WTC11 (cell line): ENCODE data around the gene OPCML. TPM values are rescaled to one million over a fixed set of nuclear protein-coding genes. Genes with fewer than 3 reads are reported as not detected.

Experiments used
- ATAC-seq: fragments of 200-7000 bp; cut with Tn5 transposase; 2 replicates; pipeline ENCODE4 v1.10.0; 2021; ENCODE audit warnings: mild to moderate bottlenecking, moderate library complexity
- CTCF ChIA-PET: fragments of 300-600 bp; sonication (Branson Sonifier 250); formaldehyde crosslinking; loops from one replicate; lab custom pipeline; 2021; ENCODE audit warnings: antibody characterized with exemption; lab: Charles Lee
- POLR2A ChIA-PET: fragments of 350-600 bp; sonication (Branson Sonifier 250); formaldehyde crosslinking; loops from one replicate; lab custom pipeline; 2021; ENCODE audit warnings: antibody characterized with exemption; lab: Charles Lee
- DNase-seq: peaks from one replicate; pipeline ENCODE4 v3.0.0; 2021; ENCODE audit warnings: low spot score
- H3K27ac Mint-ChIP-seq: 2 replicates; pipeline ENCODE4 v1.8.0; 2021; ENCODE audit warnings: mixed read lengths
- H3K27me3 Mint-ChIP-seq: 2 replicates; pipeline ENCODE4 v1.8.0; 2021; ENCODE audit warnings: low read depth, mild to moderate bottlenecking, moderate library complexity, mixed read lengths
- H3K36me3 Mint-ChIP-seq: 2 replicates; pipeline ENCODE4 v1.8.0; 2021; ENCODE audit warnings: mixed read lengths
- H3K4me1 Mint-ChIP-seq: 2 replicates; pipeline ENCODE4 v1.8.0; 2022; ENCODE audit warnings: mixed read lengths
- H3K4me3 Mint-ChIP-seq: 2 replicates; pipeline ENCODE4 v1.8.0; 2021; ENCODE audit warnings: mild to moderate bottlenecking, moderate library complexity, mixed read lengths
- H3K9me3 Mint-ChIP-seq: 2 replicates; pipeline ENCODE4 v1.8.0; 2021; ENCODE audit warnings: mixed read lengths
- ESRRA ChIP-seq: sonication (generic); formaldehyde crosslinking; IDR thresholded peaks from 2 replicates; pipeline ENCODE4 v1.8.1; 2022; ENCODE audit warnings: mild to moderate bottlenecking, missing genetic modification reagents, borderline replicate concordance
- GRHL2 ChIP-seq: fragments of 250-450 bp; sonication (Bioruptor Pico); IDR thresholded peaks from 2 replicates; pipeline ENCODE4 v1.8.0; 2022; ENCODE audit warnings: mild to moderate bottlenecking, moderate library complexity; ENCODE audit not compliant: insufficient replicate concordance, severe bottlenecking
- HMGA2 ChIP-seq: fragments of 250-450 bp; sonication (Bioruptor Pico); IDR thresholded peaks from 2 replicates; pipeline ENCODE4 v1.4.0; 2021; ENCODE audit warnings: mild to moderate bottlenecking, moderate library complexity
- MYBL2 ChIP-seq: sonication (generic); formaldehyde crosslinking; IDR thresholded peaks from 2 replicates; pipeline ENCODE4 v1.8.1; 2023; ENCODE audit warnings: mild to moderate bottlenecking, moderate library complexity, missing genetic modification reagents
- NFE2L1 ChIP-seq: sonication (generic); formaldehyde crosslinking; IDR thresholded peaks from 2 replicates; pipeline ENCODE4 v1.8.1; 2023; ENCODE audit warnings: missing genetic modification reagents
- NR3C1 ChIP-seq: sonication (generic); formaldehyde crosslinking; conservative IDR thresholded peaks from 2 replicates; pipeline ENCODE4 v1.8.1; 2023; ENCODE audit warnings: low read depth, mild to moderate bottlenecking, missing genetic modification reagents
- OVOL2 ChIP-seq: fragments of 250-450 bp; sonication (Bioruptor Pico); IDR thresholded peaks from 2 replicates; pipeline ENCODE4 v1.9.0; 2021; ENCODE audit warnings: mild to moderate bottlenecking, borderline replicate concordance
- RELA ChIP-seq: sonication (generic); formaldehyde crosslinking; IDR thresholded peaks from 2 replicates; pipeline ENCODE4 v1.8.1; 2022; ENCODE audit warnings: missing genetic modification reagents, mild to moderate bottlenecking, borderline replicate concordance
- RORB ChIP-seq: fragments of 250-450 bp; sonication (Bioruptor Pico); IDR thresholded peaks from 2 replicates; pipeline ENCODE4 v1.9.0; 2021; ENCODE audit warnings: mild to moderate bottlenecking
- ZNF121 ChIP-seq: sonication (generic); formaldehyde crosslinking; IDR thresholded peaks from 2 replicates; pipeline ENCODE4 v1.8.0; 2023; ENCODE audit warnings: missing genetic modification reagents
- ZNF232 ChIP-seq: sonication (generic); formaldehyde crosslinking; IDR thresholded peaks from 2 replicates; pipeline ENCODE4 v1.8.0; 2022; ENCODE audit warnings: mild to moderate bottlenecking, missing genetic modification reagents
- ZNF263 ChIP-seq: sonication (generic); formaldehyde crosslinking; IDR thresholded peaks from 2 replicates; pipeline ENCODE4 v1.8.1; 2022; ENCODE audit warnings: low read depth, mild to moderate bottlenecking, moderate library complexity, missing genetic modification reagents
- total RNA-seq: library from RNA; stranded (reverse); gene quantifications from 3 replicates; pipeline ENCODE4 v1.2.3, GENCODE V29; 2021
- TF ChIP-seq, protein P1 (sequence below): fragments of 250-450 bp; sonication (Bioruptor Pico); IDR thresholded peaks from 2 replicates; pipeline ENCODE4 v1.8.0; 2021; ENCODE audit warnings: mild to moderate bottlenecking
- TF ChIP-seq, protein P2 (sequence below): sonication (generic); formaldehyde crosslinking; IDR thresholded peaks from 2 replicates; pipeline ENCODE4 v1.8.1; 2022; ENCODE audit warnings: mild to moderate bottlenecking, moderate library complexity, missing genetic modification reagents
- TF ChIP-seq, protein P3 (sequence below): fragments of 250-450 bp; sonication (Bioruptor Pico); IDR thresholded peaks from 2 replicates; pipeline ENCODE4 v1.9.0; 2021; ENCODE audit warnings: mild to moderate bottlenecking
- TF ChIP-seq, protein P4 (sequence below): fragments of 250-450 bp; sonication (Bioruptor Pico); IDR thresholded peaks from 2 replicates; pipeline ENCODE4 v2.1.2; 2022; ENCODE audit warnings: mild to moderate bottlenecking, moderate library complexity
- TF ChIP-seq, protein P5 (sequence below): sonication (generic); formaldehyde crosslinking; IDR thresholded peaks from 2 replicates; pipeline ENCODE4 v1.8.0; 2023; ENCODE audit warnings: missing genetic modification reagents, mild to moderate bottlenecking, borderline replicate concordance
- TF ChIP-seq, protein P6 (sequence below): sonication (generic); formaldehyde crosslinking; IDR thresholded peaks from 2 replicates; pipeline ENCODE4 v1.8.0; 2022; ENCODE audit warnings: mild to moderate bottlenecking, missing genetic modification reagents
- TF ChIP-seq, protein P7 (sequence below): sonication (generic); formaldehyde crosslinking; IDR thresholded peaks from 2 replicates; pipeline ENCODE4 v1.8.0; 2022; ENCODE audit warnings: missing genetic modification reagents
- TF ChIP-seq, protein P8 (sequence below): sonication (generic); formaldehyde crosslinking; IDR thresholded peaks from 2 replicates; pipeline ENCODE4 v1.8.1; 2022; ENCODE audit warnings: mild to moderate bottlenecking, missing genetic modification reagents, moderate library complexity, borderline replicate concordance

OPCML gene
- total RNA-seq, 1 experiment from 2014 or later, result 1.5 TPM

DNA sequence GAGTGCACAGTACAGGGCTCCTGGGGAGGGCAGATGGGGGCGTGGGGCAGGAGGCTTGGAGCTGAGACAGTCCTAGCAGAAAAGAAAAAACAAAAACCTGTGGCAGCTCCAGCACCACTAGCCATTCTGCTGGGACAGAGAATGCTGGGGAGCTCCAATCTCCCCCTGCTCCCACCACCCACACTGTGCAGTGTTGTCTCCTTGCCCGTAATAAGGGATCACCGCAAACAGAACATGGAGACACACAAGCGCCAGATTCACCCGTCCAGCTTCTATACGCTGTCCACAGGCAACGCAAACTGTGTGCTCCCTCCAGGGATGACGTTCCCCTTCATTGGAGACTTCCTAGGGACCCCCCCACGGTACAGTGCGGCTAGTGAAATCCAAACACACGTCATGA is 31.4 kb downstream of the OPCML start (continued):
- TF ChIP-seq, protein P1, sequence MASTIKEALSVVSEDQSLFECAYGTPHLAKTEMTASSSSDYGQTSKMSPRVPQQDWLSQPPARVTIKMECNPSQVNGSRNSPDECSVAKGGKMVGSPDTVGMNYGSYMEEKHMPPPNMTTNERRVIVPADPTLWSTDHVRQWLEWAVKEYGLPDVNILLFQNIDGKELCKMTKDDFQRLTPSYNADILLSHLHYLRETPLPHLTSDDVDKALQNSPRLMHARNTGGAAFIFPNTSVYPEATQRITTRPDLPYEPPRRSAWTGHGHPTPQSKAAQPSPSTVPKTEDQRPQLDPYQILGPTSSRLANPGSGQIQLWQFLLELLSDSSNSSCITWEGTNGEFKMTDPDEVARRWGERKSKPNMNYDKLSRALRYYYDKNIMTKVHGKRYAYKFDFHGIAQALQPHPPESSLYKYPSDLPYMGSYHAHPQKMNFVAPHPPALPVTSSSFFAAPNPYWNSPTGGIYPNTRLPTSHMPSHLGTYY, result no peak
- no peak for TF ChIP-seq NR3C1
- no peak for TF ChIP-seq ZNF121 (CRISPR knock-in tag)
- TF ChIP-seq, protein P2, sequence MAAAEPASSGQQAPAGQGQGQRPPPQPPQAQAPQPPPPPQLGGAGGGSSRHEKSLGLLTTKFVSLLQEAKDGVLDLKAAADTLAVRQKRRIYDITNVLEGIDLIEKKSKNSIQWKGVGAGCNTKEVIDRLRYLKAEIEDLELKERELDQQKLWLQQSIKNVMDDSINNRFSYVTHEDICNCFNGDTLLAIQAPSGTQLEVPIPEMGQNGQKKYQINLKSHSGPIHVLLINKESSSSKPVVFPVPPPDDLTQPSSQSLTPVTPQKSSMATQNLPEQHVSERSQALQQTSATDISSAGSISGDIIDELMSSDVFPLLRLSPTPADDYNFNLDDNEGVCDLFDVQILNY (CRISPR knock-in tag), result no peak
- TF ChIP-seq, protein P3, sequence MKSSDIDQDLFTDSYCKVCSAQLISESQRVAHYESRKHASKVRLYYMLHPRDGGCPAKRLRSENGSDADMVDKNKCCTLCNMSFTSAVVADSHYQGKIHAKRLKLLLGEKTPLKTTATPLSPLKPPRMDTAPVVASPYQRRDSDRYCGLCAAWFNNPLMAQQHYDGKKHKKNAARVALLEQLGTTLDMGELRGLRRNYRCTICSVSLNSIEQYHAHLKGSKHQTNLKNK, result no peak
- no peak for TF ChIP-seq HMGA2
- no peak for TF ChIP-seq MYBL2 (CRISPR knock-in tag)
- TF ChIP-seq ESRRA, result no peak
- TF ChIP-seq, all 79 proteins: peak for 0

DNA sequence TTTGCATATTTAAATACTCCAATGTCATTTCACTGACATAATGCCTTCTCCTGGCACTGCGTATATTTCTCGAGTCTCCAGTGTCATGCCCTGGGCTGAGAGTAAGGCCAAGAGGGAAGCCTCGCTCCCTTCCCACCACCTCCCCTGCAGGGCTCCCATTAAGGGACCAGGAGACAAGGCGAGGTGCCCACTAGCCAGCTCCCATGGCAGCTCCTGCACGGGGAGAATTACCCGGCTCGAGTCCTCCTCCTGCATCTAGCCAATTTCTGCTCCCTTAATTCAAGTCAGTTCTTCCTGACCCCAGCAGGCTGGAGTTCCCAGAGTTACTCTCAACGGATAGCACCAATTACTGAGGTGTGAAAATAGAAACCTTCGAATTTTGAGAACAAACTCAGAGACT is 31.9 kb downstream of the OPCML start:
- TF ChIP-seq, protein P4, sequence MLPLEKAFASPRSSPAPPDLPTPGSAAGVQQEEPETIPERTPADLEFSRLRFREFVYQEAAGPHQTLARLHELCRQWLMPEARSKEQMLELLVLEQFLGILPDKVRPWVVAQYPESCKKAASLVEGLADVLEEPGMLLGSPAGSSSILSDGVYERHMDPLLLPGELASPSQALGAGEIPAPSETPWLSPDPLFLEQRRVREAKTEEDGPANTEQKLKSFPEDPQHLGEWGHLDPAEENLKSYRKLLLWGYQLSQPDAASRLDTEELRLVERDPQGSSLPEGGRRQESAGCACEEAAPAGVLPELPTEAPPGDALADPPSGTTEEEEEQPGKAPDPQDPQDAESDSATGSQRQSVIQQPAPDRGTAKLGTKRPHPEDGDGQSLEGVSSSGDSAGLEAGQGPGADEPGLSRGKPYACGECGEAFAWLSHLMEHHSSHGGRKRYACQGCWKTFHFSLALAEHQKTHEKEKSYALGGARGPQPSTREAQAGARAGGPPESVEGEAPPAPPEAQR (CRISPR knock-in tag), result no peak
- TF ChIP-seq ZNF263, result no peak
- TF ChIP-seq, protein P5, sequence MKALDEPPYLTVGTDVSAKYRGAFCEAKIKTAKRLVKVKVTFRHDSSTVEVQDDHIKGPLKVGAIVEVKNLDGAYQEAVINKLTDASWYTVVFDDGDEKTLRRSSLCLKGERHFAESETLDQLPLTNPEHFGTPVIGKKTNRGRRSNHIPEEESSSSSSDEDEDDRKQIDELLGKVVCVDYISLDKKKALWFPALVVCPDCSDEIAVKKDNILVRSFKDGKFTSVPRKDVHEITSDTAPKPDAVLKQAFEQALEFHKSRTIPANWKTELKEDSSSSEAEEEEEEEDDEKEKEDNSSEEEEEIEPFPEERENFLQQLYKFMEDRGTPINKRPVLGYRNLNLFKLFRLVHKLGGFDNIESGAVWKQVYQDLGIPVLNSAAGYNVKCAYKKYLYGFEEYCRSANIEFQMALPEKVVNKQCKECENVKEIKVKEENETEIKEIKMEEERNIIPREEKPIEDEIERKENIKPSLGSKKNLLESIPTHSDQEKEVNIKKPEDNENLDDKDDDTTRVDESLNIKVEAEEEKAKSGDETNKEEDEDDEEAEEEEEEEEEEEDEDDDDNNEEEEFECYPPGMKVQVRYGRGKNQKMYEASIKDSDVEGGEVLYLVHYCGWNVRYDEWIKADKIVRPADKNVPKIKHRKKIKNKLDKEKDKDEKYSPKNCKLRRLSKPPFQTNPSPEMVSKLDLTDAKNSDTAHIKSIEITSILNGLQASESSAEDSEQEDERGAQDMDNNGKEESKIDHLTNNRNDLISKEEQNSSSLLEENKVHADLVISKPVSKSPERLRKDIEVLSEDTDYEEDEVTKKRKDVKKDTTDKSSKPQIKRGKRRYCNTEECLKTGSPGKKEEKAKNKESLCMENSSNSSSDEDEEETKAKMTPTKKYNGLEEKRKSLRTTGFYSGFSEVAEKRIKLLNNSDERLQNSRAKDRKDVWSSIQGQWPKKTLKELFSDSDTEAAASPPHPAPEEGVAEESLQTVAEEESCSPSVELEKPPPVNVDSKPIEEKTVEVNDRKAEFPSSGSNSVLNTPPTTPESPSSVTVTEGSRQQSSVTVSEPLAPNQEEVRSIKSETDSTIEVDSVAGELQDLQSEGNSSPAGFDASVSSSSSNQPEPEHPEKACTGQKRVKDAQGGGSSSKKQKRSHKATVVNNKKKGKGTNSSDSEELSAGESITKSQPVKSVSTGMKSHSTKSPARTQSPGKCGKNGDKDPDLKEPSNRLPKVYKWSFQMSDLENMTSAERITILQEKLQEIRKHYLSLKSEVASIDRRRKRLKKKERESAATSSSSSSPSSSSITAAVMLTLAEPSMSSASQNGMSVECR (CRISPR knock-in tag), result no peak
- no peak for TF ChIP-seq RORB (CRISPR knock-in tag)
- TF ChIP-seq, all 79 proteins: peak for 0
- H3K27me3 Mint-ChIP-seq, result no peaks in the 10 kb centered on the region; the same call in 1 of the 2 replicates
- H3K9me3 Mint-ChIP-seq, result peaks cover 4% of the 10 kb centered on the region; the same call in 1 of the 2 replicates
- no peak for DNase-seq
- no peaks in the 10 kb centered on the region for H3K36me3 Mint-ChIP-seq
- no peak overlapping the region for H3K27ac Mint-ChIP-seq
- ChIA-PET POLR2A (interaction anchor here (1.2 kb wide), 1 partner anchor 10 kb away, joined by 3 read pairs; no protein-coding TSS in a partner anchor), CTCF (interaction anchor here (1.4 to 1.7 kb wide), 2 partner anchors 10 to 321 kb away, joined by 4 to 7 read pairs; no protein-coding TSS in a partner anchor)
- H3K4me1 Mint-ChIP-seq, result peaks cover 29% of the 10 kb centered on the region
- no peak overlapping the region for H3K4me3 Mint-ChIP-seq
- ATAC-seq, result no peak

DNA sequence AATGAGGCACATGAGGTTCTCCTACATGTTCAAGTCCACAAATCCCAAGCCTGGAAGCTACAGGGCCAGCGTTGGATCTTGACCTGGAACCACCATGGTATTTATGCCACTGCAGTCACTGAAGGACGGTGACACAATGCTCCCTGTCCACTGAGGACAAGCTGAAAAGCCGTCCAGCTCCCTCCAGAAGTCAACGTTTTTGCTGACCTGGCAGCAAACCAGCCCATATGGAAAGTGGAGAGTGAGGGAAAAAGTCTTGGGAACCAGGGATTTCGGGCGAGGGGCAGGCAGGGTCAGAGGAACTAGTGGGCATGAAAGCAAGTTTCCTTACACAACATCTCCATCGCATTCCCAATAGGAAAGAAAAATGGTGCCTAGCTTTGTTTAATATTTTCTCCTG is 33.3 kb downstream of the OPCML start:
- Mint-ChIP-seq H3K4me1 (peaks cover 22% of the 10 kb centered on the region), H3K27ac (no peak overlapping the region), H3K27me3 (no peaks in the 10 kb centered on the region; the same call in 1 of the 2 replicates), H3K4me3 (no peak overlapping the region), H3K36me3 (no peaks in the 10 kb centered on the region), H3K9me3 (peaks cover 11% of the 10 kb centered on the region)
- ChIA-PET POLR2A (no interaction called here), CTCF (no interaction called here)
- DNase-seq (no peak), ATAC-seq (no peak)
- TF ChIP-seq NFE2L1 (CRISPR knock-in tag), result no peak
- TF ChIP-seq, protein P6, sequence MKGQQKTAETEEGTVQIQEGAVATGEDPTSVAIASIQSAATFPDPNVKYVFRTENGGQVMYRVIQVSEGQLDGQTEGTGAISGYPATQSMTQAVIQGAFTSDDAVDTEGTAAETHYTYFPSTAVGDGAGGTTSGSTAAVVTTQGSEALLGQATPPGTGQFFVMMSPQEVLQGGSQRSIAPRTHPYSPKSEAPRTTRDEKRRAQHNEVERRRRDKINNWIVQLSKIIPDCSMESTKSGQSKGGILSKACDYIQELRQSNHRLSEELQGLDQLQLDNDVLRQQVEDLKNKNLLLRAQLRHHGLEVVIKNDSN, result no peak
- TF ChIP-seq ZNF232, result no peak
- no peak for TF ChIP-seq GRHL2 (CRISPR knock-in tag)
- TF ChIP-seq OVOL2, result no peak
- TF ChIP-seq, protein P7, sequence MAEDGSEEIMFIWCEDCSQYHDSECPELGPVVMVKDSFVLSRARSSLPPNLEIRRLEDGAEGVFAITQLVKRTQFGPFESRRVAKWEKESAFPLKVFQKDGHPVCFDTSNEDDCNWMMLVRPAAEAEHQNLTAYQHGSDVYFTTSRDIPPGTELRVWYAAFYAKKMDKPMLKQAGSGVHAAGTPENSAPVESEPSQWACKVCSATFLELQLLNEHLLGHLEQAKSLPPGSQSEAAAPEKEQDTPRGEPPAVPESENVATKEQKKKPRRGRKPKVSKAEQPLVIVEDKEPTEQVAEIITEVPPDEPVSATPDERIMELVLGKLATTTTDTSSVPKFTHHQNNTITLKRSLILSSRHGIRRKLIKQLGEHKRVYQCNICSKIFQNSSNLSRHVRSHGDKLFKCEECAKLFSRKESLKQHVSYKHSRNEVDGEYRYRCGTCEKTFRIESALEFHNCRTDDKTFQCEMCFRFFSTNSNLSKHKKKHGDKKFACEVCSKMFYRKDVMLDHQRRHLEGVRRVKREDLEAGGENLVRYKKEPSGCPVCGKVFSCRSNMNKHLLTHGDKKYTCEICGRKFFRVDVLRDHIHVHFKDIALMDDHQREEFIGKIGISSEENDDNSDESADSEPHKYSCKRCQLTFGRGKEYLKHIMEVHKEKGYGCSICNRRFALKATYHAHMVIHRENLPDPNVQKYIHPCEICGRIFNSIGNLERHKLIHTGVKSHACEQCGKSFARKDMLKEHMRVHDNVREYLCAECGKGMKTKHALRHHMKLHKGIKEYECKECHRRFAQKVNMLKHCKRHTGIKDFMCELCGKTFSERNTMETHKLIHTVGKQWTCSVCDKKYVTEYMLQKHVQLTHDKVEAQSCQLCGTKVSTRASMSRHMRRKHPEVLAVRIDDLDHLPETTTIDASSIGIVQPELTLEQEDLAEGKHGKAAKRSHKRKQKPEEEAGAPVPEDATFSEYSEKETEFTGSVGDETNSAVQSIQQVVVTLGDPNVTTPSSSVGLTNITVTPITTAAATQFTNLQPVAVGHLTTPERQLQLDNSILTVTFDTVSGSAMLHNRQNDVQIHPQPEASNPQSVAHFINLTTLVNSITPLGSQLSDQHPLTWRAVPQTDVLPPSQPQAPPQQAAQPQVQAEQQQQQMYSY (CRISPR knock-in tag), result no peak
- no peak for TF ChIP-seq NR3C1
- no peak for TF ChIP-seq RELA (CRISPR knock-in tag)
- TF ChIP-seq, protein P8, sequence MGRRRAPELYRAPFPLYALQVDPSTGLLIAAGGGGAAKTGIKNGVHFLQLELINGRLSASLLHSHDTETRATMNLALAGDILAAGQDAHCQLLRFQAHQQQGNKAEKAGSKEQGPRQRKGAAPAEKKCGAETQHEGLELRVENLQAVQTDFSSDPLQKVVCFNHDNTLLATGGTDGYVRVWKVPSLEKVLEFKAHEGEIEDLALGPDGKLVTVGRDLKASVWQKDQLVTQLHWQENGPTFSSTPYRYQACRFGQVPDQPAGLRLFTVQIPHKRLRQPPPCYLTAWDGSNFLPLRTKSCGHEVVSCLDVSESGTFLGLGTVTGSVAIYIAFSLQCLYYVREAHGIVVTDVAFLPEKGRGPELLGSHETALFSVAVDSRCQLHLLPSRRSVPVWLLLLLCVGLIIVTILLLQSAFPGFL (CRISPR knock-in tag), result no peak
